AG09319 (cell line): ENCODE results near the gene GFER.

Experiments used
- DNase-seq: peaks from one replicate; pipeline ENCODE4 v3.0.0-alpha.2; 2010; ENCODE audit warnings: low read depth; ENCODE audit errors: extremely low read depth
- TF ChIP-seq, protein P1 (sequence below): IDR thresholded peaks from 2 replicates; pipeline ENCODE4 v1.5.1; 2011; ENCODE audit warnings: low read depth, mild to moderate bottlenecking, inconsistent platforms, low read length, moderate library complexity

Gene GFER

DNA sequence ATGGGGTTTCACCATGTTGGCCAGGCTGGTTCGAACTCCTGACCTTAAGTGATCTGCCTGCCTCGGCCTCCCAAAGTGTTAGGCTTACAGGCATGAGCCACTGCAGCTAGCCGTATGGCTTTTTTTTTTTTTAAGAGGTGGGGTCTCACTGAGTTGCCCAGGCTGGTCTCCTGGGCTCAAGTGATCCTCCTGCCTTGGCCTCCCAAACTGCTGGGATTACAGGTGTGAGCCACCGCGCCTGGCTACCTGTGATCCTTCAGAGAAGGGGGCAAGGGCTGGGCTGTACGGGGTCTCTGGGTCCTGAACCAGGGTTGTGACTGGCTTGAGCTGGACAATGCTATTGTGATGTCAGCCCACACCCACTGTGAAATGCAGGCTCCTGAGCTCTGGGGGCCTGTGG, 17.5 kb upstream of the GFER start, which contains the start of gene RNF151:
TSS of gene RNF151 (plus strand) at position 397 of the 400 bp plus-strand sequence. CDS start 26 bp downstream, outside the sequence.
- TF ChIP-seq, protein P1, sequence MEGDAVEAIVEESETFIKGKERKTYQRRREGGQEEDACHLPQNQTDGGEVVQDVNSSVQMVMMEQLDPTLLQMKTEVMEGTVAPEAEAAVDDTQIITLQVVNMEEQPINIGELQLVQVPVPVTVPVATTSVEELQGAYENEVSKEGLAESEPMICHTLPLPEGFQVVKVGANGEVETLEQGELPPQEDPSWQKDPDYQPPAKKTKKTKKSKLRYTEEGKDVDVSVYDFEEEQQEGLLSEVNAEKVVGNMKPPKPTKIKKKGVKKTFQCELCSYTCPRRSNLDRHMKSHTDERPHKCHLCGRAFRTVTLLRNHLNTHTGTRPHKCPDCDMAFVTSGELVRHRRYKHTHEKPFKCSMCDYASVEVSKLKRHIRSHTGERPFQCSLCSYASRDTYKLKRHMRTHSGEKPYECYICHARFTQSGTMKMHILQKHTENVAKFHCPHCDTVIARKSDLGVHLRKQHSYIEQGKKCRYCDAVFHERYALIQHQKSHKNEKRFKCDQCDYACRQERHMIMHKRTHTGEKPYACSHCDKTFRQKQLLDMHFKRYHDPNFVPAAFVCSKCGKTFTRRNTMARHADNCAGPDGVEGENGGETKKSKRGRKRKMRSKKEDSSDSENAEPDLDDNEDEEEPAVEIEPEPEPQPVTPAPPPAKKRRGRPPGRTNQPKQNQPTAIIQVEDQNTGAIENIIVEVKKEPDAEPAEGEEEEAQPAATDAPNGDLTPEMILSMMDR, result no peak
- DNase-seq, result no peak

GRCh38 chr16:1968146-1968953, 15.6 kb upstream of the GFER start:
- no peak for DNase-seq
- TF ChIP-seq, protein P1, result no peak

- peak; percentile 74 for DNase-seq
- TF ChIP-seq, protein P1, result no peak
Observed at GRCh38 chr16:1971796-1972489, 12.1 kb upstream of the GFER start, which contains the start of gene TBL3. Gene TBL3 (plus strand): TSS chr16:1972053. CDS start chr16:1972165, 112 bp downstream.

- TF ChIP-seq, protein P1, result no peak
- no peak for DNase-seq
Observed at GRCh38 chr16:1972490-1972877, 11.5 kb upstream of the GFER start.

DNA sequence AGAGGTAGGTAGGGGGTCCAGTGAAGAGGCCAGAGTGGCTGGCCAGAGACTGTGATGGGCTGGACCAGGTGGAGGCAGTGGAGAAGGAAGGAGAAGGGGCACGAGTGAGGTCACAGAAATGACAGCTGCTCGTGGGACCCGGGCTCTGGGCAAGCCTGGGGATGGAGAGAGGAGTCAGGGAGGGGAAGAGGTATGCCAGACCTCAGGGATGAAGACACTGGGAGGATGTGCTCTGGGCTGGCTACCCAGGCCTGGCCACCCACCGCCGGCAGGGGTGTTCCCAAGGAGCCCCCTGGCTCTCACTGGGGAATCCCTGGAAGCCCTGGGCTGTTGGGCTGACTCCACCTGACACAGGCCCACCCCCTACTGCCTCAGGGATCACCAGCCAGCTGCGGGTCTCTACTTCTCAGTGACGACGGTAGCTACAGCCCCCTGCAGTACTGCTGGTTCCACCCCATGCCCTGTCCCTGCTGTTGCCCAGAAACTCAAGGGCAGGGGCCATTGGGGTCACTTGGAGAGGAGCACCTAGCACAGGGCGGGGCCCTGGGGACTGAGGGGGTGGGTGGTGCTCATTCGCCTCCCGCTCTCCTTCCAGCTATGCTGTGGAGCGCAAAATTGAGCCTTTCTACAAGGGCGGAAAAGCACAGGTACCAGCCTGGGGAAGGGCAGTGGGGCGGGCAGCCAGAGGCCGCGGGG, 10.4 kb upstream of the GFER start:
- no peak for DNase-seq
- TF ChIP-seq, protein P1, result no peak

DNA sequence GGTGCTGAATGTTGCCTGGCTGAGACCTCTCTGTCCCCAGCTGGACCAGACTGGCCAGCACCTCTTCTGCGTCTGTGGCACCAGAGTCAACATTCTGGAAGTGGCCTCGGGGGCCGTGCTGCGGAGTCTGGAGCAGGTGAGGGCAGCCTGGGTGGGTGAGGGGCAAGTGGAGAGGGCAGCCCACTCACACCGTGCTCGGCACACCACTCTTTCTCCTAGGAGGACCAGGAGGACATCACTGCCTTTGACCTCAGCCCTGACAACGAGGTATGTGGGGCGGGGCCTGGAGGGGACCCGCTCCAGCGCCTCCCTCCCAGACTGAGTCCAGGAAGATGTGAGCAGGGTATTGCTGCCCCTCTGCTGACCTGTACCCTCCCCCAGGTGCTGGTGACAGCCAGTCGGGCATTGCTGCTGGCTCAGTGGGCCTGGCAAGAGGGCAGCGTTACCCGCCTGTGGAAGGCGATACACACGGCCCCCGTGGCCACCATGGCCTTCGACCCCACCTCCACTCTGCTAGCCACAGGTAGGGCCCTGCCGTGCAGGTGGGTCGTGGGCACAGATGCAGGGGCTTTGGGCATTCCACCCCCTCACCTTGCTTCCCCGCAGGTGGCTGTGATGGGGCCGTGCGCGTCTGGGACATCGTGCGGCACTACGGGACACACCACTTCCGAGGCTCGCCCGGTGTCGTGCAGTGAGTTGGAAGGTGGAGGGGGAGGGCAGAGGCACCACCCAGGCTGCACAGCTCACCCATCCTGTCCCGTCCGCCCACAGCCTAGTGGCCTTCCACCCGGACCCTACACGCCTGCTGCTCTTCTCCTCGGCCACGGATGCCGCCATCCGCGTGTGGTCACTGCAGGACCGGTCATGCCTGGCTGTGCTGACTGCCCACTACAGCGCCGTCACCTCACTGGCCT, 9.6 kb upstream of the GFER start:
- no peak for DNase-seq
- TF ChIP-seq, protein P1, result no peak
